GM12891 (cell line): ENCODE measurements around the gene NMNAT3.

ENCODE experiments used
- POLR2A ChIP-seq: IDR thresholded peaks from 2 replicates; pipeline ENCODE4 v1.6.1; 2011; ENCODE audit warnings: low read depth, low read length, control low read depth
- POLR2AphosphoS5 ChIP-seq: IDR thresholded peaks from 2 replicates; pipeline ENCODE4 v1.6.1; 2011; ENCODE audit warnings: low read depth, low read length, control low read depth
- POU2F2 ChIP-seq: IDR thresholded peaks from 2 replicates; pipeline ENCODE4 v1.6.1; 2011; ENCODE audit warnings: low read depth, mild to moderate bottlenecking, control low read depth, low read length, moderate library complexity
- SPI1 ChIP-seq: IDR thresholded peaks from 2 replicates; pipeline ENCODE4 v1.6.1; 2011; ENCODE audit warnings: low read depth, low read length, control low read depth
- TAF1 ChIP-seq: IDR thresholded peaks from 2 replicates; pipeline ENCODE4 v1.6.1; 2011; ENCODE audit warnings: low read depth, low read length, control low read depth

DNA sequence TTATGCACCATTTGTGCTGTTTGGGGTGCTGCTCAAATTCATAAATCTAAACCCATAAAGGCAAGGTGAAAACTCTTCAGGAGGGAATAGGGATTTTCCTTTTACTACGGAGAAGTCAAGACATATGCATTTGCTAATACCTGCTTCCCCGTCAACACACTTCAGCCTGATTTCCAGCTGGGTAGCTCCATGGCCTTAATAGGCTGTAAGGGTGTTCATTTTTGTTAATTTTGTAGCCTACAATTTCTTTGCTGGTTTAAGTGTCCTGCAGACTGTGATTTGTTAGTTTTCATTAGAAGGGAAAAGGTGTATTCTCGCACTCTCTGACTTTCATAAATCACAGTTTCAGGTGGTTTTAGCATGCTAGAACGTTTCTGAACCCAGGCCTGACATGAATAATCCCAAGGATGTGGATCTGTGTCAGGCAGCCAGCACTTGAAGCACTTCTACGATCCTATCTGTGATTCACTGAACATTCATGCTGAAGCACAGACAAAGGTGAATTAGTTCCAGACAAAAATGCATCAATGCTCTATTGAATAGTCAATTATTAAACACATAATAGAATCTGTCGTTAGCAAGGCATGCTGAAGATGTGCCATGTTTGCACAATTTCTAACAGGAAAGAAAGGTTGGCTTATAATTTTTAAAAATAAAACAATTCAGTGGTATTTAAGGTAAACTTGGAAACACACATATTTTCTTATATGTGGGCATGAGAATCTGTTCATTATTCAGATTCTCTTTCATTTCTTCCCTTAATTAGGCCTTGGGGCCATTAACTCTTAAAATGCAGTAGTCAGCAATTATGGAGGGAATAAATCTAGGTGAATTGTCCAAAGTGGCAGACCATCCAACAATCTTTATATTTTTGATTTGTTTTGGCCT, 17.9 kb upstream of the NMNAT3 start:
- no peak for TF ChIP-seq POLR2AphosphoS5
- no peak for TF ChIP-seq POLR2A
- TF ChIP-seq POU2F2: no peak
- TF ChIP-seq TAF1: no peak
- no peak for TF ChIP-seq SPI1
